Thymus (tissue), 11 donors: ENCODE results near the gene EHF. TPM values are rescaled to one million over a fixed set of nuclear protein-coding genes. Genes with fewer than 3 reads are reported as not detected.

Source experiments
- DNase-seq, 9 donors: peaks; one replicate each; pipeline ENCODE4 v3.0.0-alpha.2; 2013; ENCODE audit warnings: low spot score in 9 of 9, low read depth in 6 of 9, missing footprints in 1 of 9
- H3K27ac ChIP-seq, 2 donors: one replicate each; pipeline ENCODE4 v1.5.1; 2013; ENCODE audit warnings: control low read depth in 1 of 2, low read depth in 1 of 2, low read length in 1 of 2, mild to moderate bottlenecking in 1 of 2, moderate library complexity in 1 of 2
- H3K27me3 ChIP-seq, 2 donors: one replicate each; pipeline ENCODE4 v1.5.1; 2013; ENCODE audit warnings: low read length in 1 of 2; ENCODE audit not compliant: control insufficient read depth in 2 of 2, insufficient read depth in 1 of 2
- H3K36me3 ChIP-seq, 2 donors: one replicate each; pipeline ENCODE4 v1.5.1; 2013; ENCODE audit warnings: low read length in 1 of 2, mild to moderate bottlenecking in 1 of 2, moderate library complexity in 1 of 2; ENCODE audit not compliant: control insufficient read depth in 2 of 2, insufficient read depth in 2 of 2
- H3K4me1 ChIP-seq, 2 donors: one replicate each; pipeline ENCODE4 v1.5.1; 2013; ENCODE audit warnings: low read length in 2 of 2; ENCODE audit not compliant: control insufficient read depth in 2 of 2, insufficient read depth in 2 of 2
- H3K4me3 ChIP-seq, 2 donors: one replicate each; pipeline ENCODE4 v1.5.1; 2013; ENCODE audit warnings: low read length in 2 of 2, control low read depth in 1 of 2, mild to moderate bottlenecking in 1 of 2
- H3K9me3 ChIP-seq, 2 donors: one replicate each; pipeline ENCODE4 v1.5.1; 2013; ENCODE audit warnings: low read length in 1 of 2, mild to moderate bottlenecking in 1 of 2; ENCODE audit not compliant: control insufficient read depth in 2 of 2, insufficient read depth in 1 of 2
- WGBS: extraction: QIAGEN DNeasy Blood & Tissue Kit; methylation state at CpG from one replicate; pipeline ENCODE4 v1.1.7; 2013; 5-methylcytosine and 5-hydroxymethylcytosine counted together
- polyA plus RNA-seq: library from polyadenylated mRNA; stranded (reverse); fragments of 200-250 nt; gene quantifications from one replicate; pipeline ENCODE4 v1.2.3, GENCODE V29; 2013
- total RNA-seq: library from RNA; stranded (reverse); fragments of 120-200 nt; gene quantifications from one replicate; pipeline ENCODE4 v1.2.4, GENCODE V29; 2013
- donor health status: healthy.

The EHF gene
- total and polyA plus RNA-seq, 2 donors, result 0.76 to 2.0 TPM

GRCh38 chr11:34599406-34599945, 21.4 kb upstream of the EHF start:
- WGBS, result 80% methylated on average over 8 of the region's 8 CpGs
- H3K27ac ChIP-seq, result no peak overlapping the region
- DNase-seq, result no peak
- no peaks in the 10 kb centered on the region for H3K4me1 ChIP-seq
- no peaks in the 10 kb centered on the region for H3K9me3 ChIP-seq
- no peaks in the 10 kb centered on the region for H3K36me3 ChIP-seq
- no peaks in the 10 kb centered on the region for H3K27me3 ChIP-seq
- no peak overlapping the region for H3K4me3 ChIP-seq

- Histone ChIP-seq H3K4me1 (no peaks in the 10 kb centered on the region), H3K36me3 (no peaks in the 10 kb centered on the region), H3K27me3 (no peaks in the 10 kb centered on the region), H3K4me3 (no peak overlapping the region), H3K27ac (no peak overlapping the region), H3K9me3 (no peaks in the 10 kb centered on the region)
- no peak for DNase-seq
- 78% methylated on average over 11 of the region's 11 CpGs for WGBS
Observed at GRCh38 chr11:34600339-34601084, 20.4 kb upstream of the EHF start.

GRCh38 chr11:34601085-34601444, 19.8 kb upstream of the EHF start:
- no peak for DNase-seq
- H3K4me3 ChIP-seq, result no peak overlapping the region
- no peaks in the 10 kb centered on the region for H3K27me3 ChIP-seq

GRCh38 chr11:34601609-34602008, 19.3 kb upstream of the EHF start:
- no peak overlapping the region for H3K27ac ChIP-seq
- H3K4me1 ChIP-seq, result no peaks in the 10 kb centered on the region
- no peaks in the 10 kb centered on the region for H3K36me3 ChIP-seq
- H3K27me3 ChIP-seq, result no peaks in the 10 kb centered on the region
- no peak overlapping the region for H3K4me3 ChIP-seq
- no peak for DNase-seq
- WGBS, result 97% methylated on average over 5 of the region's 5 CpGs
- no peaks in the 10 kb centered on the region for H3K9me3 ChIP-seq

More at GRCh38 chr11:34601085-34601444, 19.8 kb upstream of the EHF start:
- WGBS, result 75% methylated on average over 2 of the region's 2 CpGs
- Histone ChIP-seq H3K36me3 (no peaks in the 10 kb centered on the region), H3K4me1 (no peaks in the 10 kb centered on the region), H3K27ac (no peak overlapping the region), H3K9me3 (no peaks in the 10 kb centered on the region)

- DNase-seq, result no peak
- H3K27ac ChIP-seq, result no peak overlapping the region
- H3K4me3 ChIP-seq, result no peak overlapping the region
- no peaks in the 10 kb centered on the region for H3K36me3 ChIP-seq
- no peaks in the 10 kb centered on the region for H3K9me3 ChIP-seq
- 86% methylated on average over 7 of the region's 7 CpGs for WGBS
- no peaks in the 10 kb centered on the region for H3K27me3 ChIP-seq
- H3K4me1 ChIP-seq, result no peaks in the 10 kb centered on the region
Observed at GRCh38 chr11:34602245-34602644, 18.6 kb upstream of the EHF start.

GRCh38 chr11:34603129-34604001, 17.5 kb upstream of the EHF start:
- H3K9me3 ChIP-seq, result no peaks in the 10 kb centered on the region
- no peak overlapping the region for H3K27ac ChIP-seq
- H3K27me3 ChIP-seq, result no peaks in the 10 kb centered on the region
- 85% methylated on average over 15 of the region's 15 CpGs for WGBS
- H3K4me3 ChIP-seq, result no peak overlapping the region
- H3K36me3 ChIP-seq, result no peaks in the 10 kb centered on the region
- no peak for DNase-seq
- no peaks in the 10 kb centered on the region for H3K4me1 ChIP-seq

GRCh38 chr11:34604145-34604544, 16.7 kb upstream of the EHF start:
- H3K27ac ChIP-seq, result no peak overlapping the region
- no peaks in the 10 kb centered on the region for H3K27me3 ChIP-seq
- no peak overlapping the region for H3K4me3 ChIP-seq
- no peaks in the 10 kb centered on the region for H3K9me3 ChIP-seq
- DNase-seq, result no peak
- no peaks in the 10 kb centered on the region for H3K36me3 ChIP-seq
- H3K4me1 ChIP-seq, result no peaks in the 10 kb centered on the region
- WGBS, result 97% methylated on average over 2 of the region's 2 CpGs

- Histone ChIP-seq H3K27me3 (no peaks in the 10 kb centered on the region), H3K27ac (no peak overlapping the region), H3K4me3 (no peak overlapping the region), H3K9me3 (no peaks in the 10 kb centered on the region), H3K4me1 (no peaks in the 10 kb centered on the region), H3K36me3 (no peaks in the 10 kb centered on the region)
- DNase-seq, result no peak
- 82% methylated on average over 8 of the region's 8 CpGs for WGBS
Observed at GRCh38 chr11:34604911-34605310, 16.0 kb upstream of the EHF start.
